GM12878 (cell line): ENCODE data around the gene ZKSCAN1. TPM values are rescaled to one million over a fixed set of nuclear protein-coding genes. Genes with fewer than 3 reads are reported as not detected.

ENCODE experiments used
- ATAC-seq: fragments of 200-7000 bp; cut with Tn5 transposase; 3 replicates; pipeline ENCODE4 v1.9.1; 2020; ENCODE audit warnings: mild to moderate bottlenecking, moderate library complexity
- BruUV-seq: library from RNA; stranded (reverse); fragments of 400-500 nt; replicated peaks from 2 replicates; lab custom pipeline; 2021; lab: Mats Ljungman, UMichigan
- CTCF ChIA-PET: fragments of 300-600 bp; sonication (Branson Sonifier 250); formaldehyde crosslinking; extraction: SDS; loops from one replicate; lab custom pipeline; 2021; ENCODE audit warnings: inconsistent platforms; lab: Yijun Ruan, JAX
- POLR2A ChIA-PET: fragments of 350-600 bp; formaldehyde crosslinking; extraction: SDS; loops from one replicate; lab custom pipeline; 2021; ENCODE audit warnings: inconsistent platforms; lab: Charles Lee
- RAD21 ChIA-PET: fragments of 300-600 bp; sonication (Branson Sonifier 250); formaldehyde crosslinking; loops from one replicate; lab custom pipeline; 2023; ENCODE audit warnings: antibody characterized with exemption; ENCODE audit not compliant: unreplicated experiment; lab: Charles Lee
- SMC1A ChIA-PET: fragments of 300-600 bp; sonication (Branson Sonifier 250); formaldehyde crosslinking; loops from one replicate; lab custom pipeline; 2023; ENCODE audit not compliant: unreplicated experiment, uncharacterized antibody; lab: Charles Lee
- DNase-seq: peaks from one replicate; pipeline ENCODE4 v3.0.0-alpha.2; 2011; ENCODE audit warnings: low read depth, low spot score
- FAIRE-seq: peaks from 3 replicates; lab custom pipeline; 2011; peaks lifted over from hg19 to GRCh38; lab: Jason Lieb, UNC
- H2AFZ ChIP-seq: 2 replicates; pipeline ENCODE4 v1.6.0; 2011; ENCODE audit warnings: low read depth, low read length, control low read depth; ENCODE audit not compliant: control insufficient read depth
- H3K27ac ChIP-seq: 2 replicates; pipeline ENCODE4 v1.5.1; 2011; ENCODE audit warnings: control low read depth; ENCODE audit not compliant: control insufficient read depth, insufficient read depth
- H3K27me3 ChIP-seq, 2 experiments: replicated peaks in 1 of 2; 2 replicates each; pipeline versions ENCODE4 v1.6.0 to v1.6.1; 2011; ENCODE audit warnings: low read length in 1 of 2; ENCODE audit not compliant: control insufficient read depth in 2 of 2, insufficient read depth in 2 of 2
- H3K36me3 ChIP-seq, 2 experiments: 2 replicates each; pipeline ENCODE4 v1.5.1; 2011; ENCODE audit warnings: low read length in 1 of 2; ENCODE audit not compliant: control insufficient read depth in 2 of 2, insufficient read depth in 2 of 2
- H3K4me1 ChIP-seq: 2 replicates; pipeline ENCODE4 v1.6.1; 2011; ENCODE audit warnings: mild to moderate bottlenecking, low read length, moderate library complexity, mixed read lengths; ENCODE audit not compliant: control insufficient read depth, insufficient read depth
- H3K4me2 ChIP-seq: 2 replicates; pipeline ENCODE4 v1.6.0; 2011; ENCODE audit warnings: control low read depth; ENCODE audit not compliant: control insufficient read depth, insufficient read depth
- H3K4me3 ChIP-seq: fragments of 200-600 bp; sonication (generic); 2 replicates; pipeline ENCODE4 v1.5.1; 2016
- H3K79me2 ChIP-seq: 2 replicates; pipeline ENCODE4 v1.6.0; 2011; ENCODE audit warnings: low read length; ENCODE audit not compliant: control insufficient read depth, insufficient read depth
- H3K9ac ChIP-seq: 2 replicates; pipeline ENCODE4 v1.8.0; 2011; ENCODE audit warnings: low read length, control low read depth, mixed read lengths; ENCODE audit not compliant: control insufficient read depth, insufficient read depth
- H3K9me3 ChIP-seq: replicated peaks from 3 replicates; pipeline ENCODE4 v1.5.1; 2011; ENCODE audit warnings: mild to moderate bottlenecking, low read length; ENCODE audit not compliant: control insufficient read depth, insufficient read depth
- H4K20me1 ChIP-seq: 2 replicates; pipeline ENCODE4 v1.6.0; 2011; ENCODE audit not compliant: control insufficient read depth, insufficient read depth
- BACH1 ChIP-seq: fragments of 450-650 bp; IDR thresholded peaks from 2 replicates; pipeline ENCODE4 v1.6.1; 2017; ENCODE audit warnings: mild to moderate bottlenecking, borderline replicate concordance
- MYB ChIP-seq: fragments of 150-350 bp; IDR thresholded peaks from 2 replicates; pipeline ENCODE4 v1.6.1; 2014; ENCODE audit warnings: mild to moderate bottlenecking, low read depth, low read length, borderline replicate concordance
- MYC ChIP-seq: IDR thresholded peaks from 2 replicates; pipeline ENCODE4 v1.6.1; 2011; ENCODE audit warnings: mild to moderate bottlenecking, low read length, moderate library complexity, inconsistent platforms; ENCODE audit not compliant: insufficient read depth, insufficient replicate concordance, insufficient read length, severe bottlenecking
- WGBS: methylation state at CpG from one replicate; pipeline ENCODE4 v1.1.6; 2016; ENCODE audit warnings: low lambda C conversion rate; ENCODE audit not compliant: insufficient replicate concordance, insufficient coverage; ENCODE audit errors: missing lambda C conversion rate; 5-methylcytosine and 5-hydroxymethylcytosine counted together
- in situ Hi-C: fragments of 300-500 bp; cut with MboI; formaldehyde crosslinking; loops from 9 replicates; pipeline ENCODE4 v1.14.3; 2018; ENCODE audit warnings: mixed read lengths
- intact Hi-C: fragments of 100-400 bp; cut with micrococcal nuclease; formaldehyde crosslinking; loops from one replicate; pipeline ENCODE4 v1.14.2; 2022; ENCODE audit not compliant: unreplicated experiment
- polyA plus RNA-seq, 11 experiments: library from polyadenylated mRNA; depleted of rRNA in 4 of 11; unstranded in 6 of 11; stranded (reverse) in 5 of 11; fragments of >200 nt; fragmentation: Nextera tagmentation in 4 of 11; fragmentation: Illumina TruSeq in 1 of 11; extraction: Ambion mirVana in 4 of 11; extraction: Trizol in 1 of 11; gene quantifications; 1 replicate in 1 of 11; 2 replicates in 10 of 11; pipeline versions ENCODE4 v1.2.1 to v1.2.3, GENCODE V29; 2011 to 2016; ENCODE audit warnings: inconsistent platforms in 2 of 11, missing spikeins in 2 of 11, low read depth in 1 of 11
- total RNA-seq, 4 experiments: library from RNA; depleted of rRNA in 3 of 4; stranded (reverse); fragments of >200 nt in 3 of 4; fragmentation: Illumina TruSeq in 1 of 4; extraction: Trizol in 1 of 4; gene quantifications; 2 replicates each; pipeline versions ENCODE4 v1.2.1 to v1.2.3, GENCODE V29; 2013 to 2021
- TF ChIP-seq, protein P1 (sequence below): fragments of 450-650 bp; IDR thresholded peaks from 2 replicates; pipeline ENCODE4 v1.6.1; 2016; ENCODE audit warnings: mild to moderate bottlenecking, moderate library complexity, borderline replicate concordance
- TF ChIP-seq, protein P2 (sequence below): IDR thresholded peaks from 2 replicates; pipeline ENCODE4 v1.6.1; 2012; ENCODE audit warnings: improper control_type of control experiment, low read depth, low read length; ENCODE audit not compliant: insufficient replicate concordance

ZKSCAN1 gene
- total and polyA plus RNA-seq, 10 of the 15 experiments (the other 5 are each of a cell fraction or from before 2014, with no cell fraction given), result 3.2 to 34.4 (median 18.1) TPM

DNA sequence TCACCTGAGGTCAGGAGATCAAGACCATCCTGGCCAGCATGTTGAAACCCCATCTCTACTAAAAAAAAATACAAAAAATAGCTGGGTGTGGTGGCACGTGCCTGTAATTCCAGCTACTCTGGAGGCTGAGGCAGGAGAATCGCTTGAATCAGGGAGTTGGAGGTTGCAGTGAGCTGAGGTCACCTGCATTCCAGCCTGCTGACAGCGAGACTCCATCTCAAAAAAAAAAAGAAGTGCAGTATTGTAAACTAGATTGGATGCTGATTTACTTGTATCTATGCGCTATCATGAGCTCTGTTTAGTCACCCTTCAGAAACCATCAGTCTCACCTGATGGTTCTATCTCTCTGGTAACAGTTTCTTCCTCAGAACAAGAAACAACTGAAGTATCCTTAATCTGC is 48.0 kb downstream of the ZKSCAN1 start (continued):
- TF ChIP-seq, protein P1, sequence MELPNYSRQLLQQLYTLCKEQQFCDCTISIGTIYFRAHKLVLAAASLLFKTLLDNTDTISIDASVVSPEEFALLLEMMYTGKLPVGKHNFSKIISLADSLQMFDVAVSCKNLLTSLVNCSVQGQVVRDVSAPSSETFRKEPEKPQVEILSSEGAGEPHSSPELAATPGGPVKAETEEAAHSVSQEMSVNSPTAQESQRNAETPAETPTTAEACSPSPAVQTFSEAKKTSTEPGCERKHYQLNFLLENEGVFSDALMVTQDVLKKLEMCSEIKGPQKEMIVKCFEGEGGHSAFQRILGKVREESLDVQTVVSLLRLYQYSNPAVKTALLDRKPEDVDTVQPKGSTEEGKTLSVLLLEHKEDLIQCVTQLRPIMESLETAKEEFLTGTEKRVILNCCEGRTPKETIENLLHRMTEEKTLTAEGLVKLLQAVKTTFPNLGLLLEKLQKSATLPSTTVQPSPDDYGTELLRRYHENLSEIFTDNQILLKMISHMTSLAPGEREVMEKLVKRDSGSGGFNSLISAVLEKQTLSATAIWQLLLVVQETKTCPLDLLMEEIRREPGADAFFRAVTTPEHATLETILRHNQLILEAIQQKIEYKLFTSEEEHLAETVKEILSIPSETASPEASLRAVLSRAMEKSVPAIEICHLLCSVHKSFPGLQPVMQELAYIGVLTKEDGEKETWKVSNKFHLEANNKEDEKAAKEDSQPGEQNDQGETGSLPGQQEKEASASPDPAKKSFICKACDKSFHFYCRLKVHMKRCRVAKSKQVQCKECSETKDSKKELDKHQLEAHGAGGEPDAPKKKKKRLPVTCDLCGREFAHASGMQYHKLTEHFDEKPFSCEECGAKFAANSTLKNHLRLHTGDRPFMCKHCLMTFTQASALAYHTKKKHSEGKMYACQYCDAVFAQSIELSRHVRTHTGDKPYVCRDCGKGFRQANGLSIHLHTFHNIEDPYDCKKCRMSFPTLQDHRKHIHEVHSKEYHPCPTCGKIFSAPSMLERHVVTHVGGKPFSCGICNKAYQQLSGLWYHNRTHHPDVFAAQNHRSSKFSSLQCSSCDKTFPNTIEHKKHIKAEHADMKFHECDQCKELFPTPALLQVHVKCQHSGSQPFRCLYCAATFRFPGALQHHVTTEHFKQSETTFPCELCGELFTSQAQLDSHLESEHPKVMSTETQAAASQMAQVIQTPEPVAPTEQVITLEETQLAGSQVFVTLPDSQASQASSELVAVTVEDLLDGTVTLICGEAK, result no peak
- TF ChIP-seq MYB, result no peak
- TF ChIP-seq BACH1, result no peak

DNA sequence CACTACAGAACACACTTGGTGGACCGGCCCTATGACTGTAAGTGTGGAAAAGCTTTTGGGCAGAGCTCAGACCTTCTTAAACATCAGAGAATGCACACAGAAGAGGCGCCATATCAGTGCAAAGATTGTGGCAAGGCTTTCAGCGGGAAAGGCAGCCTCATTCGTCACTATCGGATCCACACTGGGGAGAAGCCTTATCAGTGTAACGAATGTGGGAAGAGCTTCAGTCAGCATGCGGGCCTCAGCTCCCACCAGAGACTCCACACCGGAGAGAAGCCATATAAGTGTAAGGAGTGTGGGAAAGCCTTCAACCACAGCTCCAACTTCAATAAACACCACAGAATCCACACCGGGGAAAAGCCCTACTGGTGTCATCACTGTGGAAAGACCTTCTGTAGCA is 48.8 kb downstream of the ZKSCAN1 start:
- Histone ChIP-seq H3K79me2 (no peaks in the 10 kb centered on the region), H3K36me3 (peaks cover 2 to 12% of the 10 kb centered on the region in 2 experiments; a peak in 2 of 4 replicates), H3K9me3 (no peaks in the 10 kb centered on the region), H2AFZ (no peak overlapping the region), H4K20me1 (no peaks in the 10 kb centered on the region), H3K4me3 (no peak overlapping the region), H3K4me1 (no peaks in the 10 kb centered on the region), H3K4me2 (no peak overlapping the region), H3K27ac (no peak overlapping the region)
- 98% methylated on average over 9 of the region's 9 CpGs for WGBS
- RAD21 ChIA-PET, result no interaction called here
- FAIRE-seq (no peak), DNase-seq (no peak), ATAC-seq (no peak)
- POLR2A ChIA-PET, result interaction anchor here (1.0 kb wide), 1 partner anchor 12 kb away, joined by 3 read pairs; no protein-coding TSS in a partner anchor
- BruUV-seq, result TSS peak; percentile 61
- CTCF ChIA-PET, result interaction anchor here (0.8 to 1.9 kb wide), 5 partner anchors 11 to 43 kb away, joined by 3 to 5 read pairs (median 3); no protein-coding TSS in a partner anchor
- SMC1A ChIA-PET, result interaction anchor here (0.6 kb wide), 1 partner anchor 10 kb away, joined by 3 read pairs; no protein-coding TSS in a partner anchor
- in situ Hi-C loops, result no loop called here
- TF ChIP-seq, protein P2, sequence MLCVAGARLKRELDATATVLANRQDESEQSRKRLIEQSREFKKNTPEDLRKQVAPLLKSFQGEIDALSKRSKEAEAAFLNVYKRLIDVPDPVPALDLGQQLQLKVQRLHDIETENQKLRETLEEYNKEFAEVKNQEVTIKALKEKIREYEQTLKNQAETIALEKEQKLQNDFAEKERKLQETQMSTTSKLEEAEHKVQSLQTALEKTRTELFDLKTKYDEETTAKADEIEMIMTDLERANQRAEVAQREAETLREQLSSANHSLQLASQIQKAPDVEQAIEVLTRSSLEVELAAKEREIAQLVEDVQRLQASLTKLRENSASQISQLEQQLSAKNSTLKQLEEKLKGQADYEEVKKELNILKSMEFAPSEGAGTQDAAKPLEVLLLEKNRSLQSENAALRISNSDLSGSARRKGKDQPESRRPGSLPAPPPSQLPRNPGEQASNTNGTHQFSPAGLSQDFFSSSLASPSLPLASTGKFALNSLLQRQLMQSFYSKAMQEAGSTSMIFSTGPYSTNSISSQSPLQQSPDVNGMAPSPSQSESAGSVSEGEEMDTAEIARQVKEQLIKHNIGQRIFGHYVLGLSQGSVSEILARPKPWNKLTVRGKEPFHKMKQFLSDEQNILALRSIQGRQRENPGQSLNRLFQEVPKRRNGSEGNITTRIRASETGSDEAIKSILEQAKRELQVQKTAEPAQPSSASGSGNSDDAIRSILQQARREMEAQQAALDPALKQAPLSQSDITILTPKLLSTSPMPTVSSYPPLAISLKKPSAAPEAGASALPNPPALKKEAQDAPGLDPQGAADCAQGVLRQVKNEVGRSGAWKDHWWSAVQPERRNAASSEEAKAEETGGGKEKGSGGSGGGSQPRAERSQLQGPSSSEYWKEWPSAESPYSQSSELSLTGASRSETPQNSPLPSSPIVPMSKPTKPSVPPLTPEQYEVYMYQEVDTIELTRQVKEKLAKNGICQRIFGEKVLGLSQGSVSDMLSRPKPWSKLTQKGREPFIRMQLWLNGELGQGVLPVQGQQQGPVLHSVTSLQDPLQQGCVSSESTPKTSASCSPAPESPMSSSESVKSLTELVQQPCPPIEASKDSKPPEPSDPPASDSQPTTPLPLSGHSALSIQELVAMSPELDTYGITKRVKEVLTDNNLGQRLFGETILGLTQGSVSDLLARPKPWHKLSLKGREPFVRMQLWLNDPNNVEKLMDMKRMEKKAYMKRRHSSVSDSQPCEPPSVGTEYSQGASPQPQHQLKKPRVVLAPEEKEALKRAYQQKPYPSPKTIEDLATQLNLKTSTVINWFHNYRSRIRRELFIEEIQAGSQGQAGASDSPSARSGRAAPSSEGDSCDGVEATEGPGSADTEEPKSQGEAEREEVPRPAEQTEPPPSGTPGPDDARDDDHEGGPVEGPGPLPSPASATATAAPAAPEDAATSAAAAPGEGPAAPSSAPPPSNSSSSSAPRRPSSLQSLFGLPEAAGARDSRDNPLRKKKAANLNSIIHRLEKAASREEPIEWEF, result no peak
- TF ChIP-seq MYC, result no peak
- TF ChIP-seq, all 136 proteins: peak for 0
- intact Hi-C loops, result no loop called here
- Histone ChIP-seq H3K27me3 (no peaks in the 10 kb centered on the region), H3K9ac (no peak overlapping the region)
